Activated CD4-positive, alpha-beta T cell treated with anti-CD3 and anti-CD28 coated beads, Interleukin-2, amount 10 ng/mL, durations not matched to agents 7 days and 5 days (primary cell): ENCODE measurements around the gene SPRY2. TPM values are rescaled to one million over a fixed set of nuclear protein-coding genes. Genes with fewer than 3 reads are reported as not detected.

Experiments
- CTCF ChIA-PET: fragments of 350-600 bp; sonication (Branson Sonifier 250); formaldehyde crosslinking; loops from one replicate; lab custom pipeline; 2021; ENCODE audit warnings: antibody characterized with exemption; lab: Charles Lee
- POLR2A ChIA-PET: fragments of 350-600 bp; sonication (Branson Sonifier 250); formaldehyde crosslinking; loops from one replicate; lab custom pipeline; 2021; ENCODE audit warnings: antibody characterized with exemption; lab: Charles Lee
- DNase-seq: peaks from one replicate; pipeline ENCODE4 v3.0.0-alpha.2; 2020
- H3K27ac Mint-ChIP-seq: one replicate; pipeline ENCODE4 v1.8.0; 2021; ENCODE audit warnings: mild to moderate bottlenecking, moderate library complexity, mixed read lengths
- H3K27me3 Mint-ChIP-seq: one replicate; pipeline ENCODE4 v1.8.0; 2021; ENCODE audit warnings: mixed read lengths
- H3K36me3 Mint-ChIP-seq: one replicate; pipeline ENCODE4 v1.8.0; 2021; ENCODE audit warnings: low read depth, mixed read lengths
- H3K4me1 Mint-ChIP-seq: one replicate; pipeline ENCODE4 v1.8.0; 2021; ENCODE audit warnings: mixed read lengths
- H3K4me3 Mint-ChIP-seq: one replicate; pipeline ENCODE4 v1.8.0; 2021; ENCODE audit warnings: mild to moderate bottlenecking, moderate library complexity, mixed read lengths
- H3K9me3 Mint-ChIP-seq: one replicate; pipeline ENCODE4 v1.8.0; 2021; ENCODE audit warnings: mixed read lengths
- total RNA-seq, 2 experiments: library from RNA; stranded (reverse); gene quantifications; one replicate each; pipeline ENCODE4 v1.2.3, GENCODE V29; 2021

Gene SPRY2
- total RNA-seq, 2 experiments from 2014 or later: not detected

DNA sequence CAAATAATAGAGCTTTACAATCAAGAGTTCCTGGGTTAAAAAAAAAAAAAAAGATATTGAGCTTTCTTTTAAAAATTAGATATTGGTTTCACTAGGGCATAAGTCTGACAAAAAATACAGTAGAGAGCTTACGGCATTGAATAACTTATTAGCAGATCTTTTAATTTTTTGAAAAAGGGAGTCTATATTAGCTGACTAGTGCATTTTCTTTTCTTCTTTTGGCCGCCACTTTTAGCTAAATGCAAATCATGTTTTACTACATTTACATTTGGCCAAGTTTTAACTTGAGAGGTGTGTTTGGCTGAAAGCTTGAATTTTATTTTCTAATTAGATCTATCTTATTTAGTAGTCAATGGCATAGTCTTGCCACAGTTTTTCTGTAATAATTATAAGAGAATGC is 43.4 kb downstream of the SPRY2 start:
- Mint-ChIP-seq H3K27me3 (no peaks in the 10 kb centered on the region), H3K36me3 (no peaks in the 10 kb centered on the region), H3K4me1 (no peaks in the 10 kb centered on the region), H3K9me3 (no peaks in the 10 kb centered on the region), H3K27ac (no peak overlapping the region), H3K4me3 (no peak overlapping the region)
- CTCF ChIA-PET: interaction anchor here (0.5 kb wide), 1 partner anchor 42 kb away, joined by 3 read pairs; no protein-coding TSS in a partner anchor
- no peak for DNase-seq
- POLR2A ChIA-PET: no interaction called here

GRCh38 chr13:80297094-80297493 is 43.8 kb downstream of the SPRY2 start:
- POLR2A ChIA-PET: no interaction called here
- H3K27me3 Mint-ChIP-seq: no peaks in the 10 kb centered on the region
- H3K4me3 Mint-ChIP-seq: no peak overlapping the region
- no peak overlapping the region for H3K27ac Mint-ChIP-seq
- H3K9me3 Mint-ChIP-seq: no peaks in the 10 kb centered on the region
- no peaks in the 10 kb centered on the region for H3K4me1 Mint-ChIP-seq
- DNase-seq: no peak
- H3K36me3 Mint-ChIP-seq: no peaks in the 10 kb centered on the region
- CTCF ChIA-PET: no interaction called here

- Mint-ChIP-seq H3K27ac (no peak overlapping the region), H3K4me1 (no peaks in the 10 kb centered on the region), H3K27me3 (no peaks in the 10 kb centered on the region), H3K36me3 (no peaks in the 10 kb centered on the region), H3K9me3 (no peaks in the 10 kb centered on the region), H3K4me3 (no peak overlapping the region)
- ChIA-PET POLR2A (no interaction called here), CTCF (no interaction called here)
- no peak for DNase-seq
Measured at GRCh38 chr13:80296638-80297037, 44.3 kb downstream of the SPRY2 start.

DNA sequence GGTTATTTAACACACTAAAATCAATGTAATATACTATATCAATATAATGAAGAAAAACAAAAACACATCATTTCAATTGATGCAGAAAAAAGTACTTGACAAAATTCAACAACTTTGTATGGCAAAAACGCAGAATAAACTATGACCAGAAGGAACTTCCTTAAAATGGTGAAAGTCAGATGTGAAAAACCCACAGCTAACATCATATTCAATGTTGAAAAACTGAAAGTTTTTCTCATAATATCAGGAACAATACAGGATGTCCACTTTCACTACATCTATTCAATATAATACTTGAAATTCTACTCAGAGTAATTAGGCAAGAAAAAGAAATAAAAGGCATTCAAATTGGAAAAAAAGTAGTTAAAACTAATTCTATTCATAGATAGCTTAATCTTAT is 50.3 kb downstream of the SPRY2 start:
- no peak for DNase-seq
- H3K4me3 Mint-ChIP-seq: no peak overlapping the region
- no peak overlapping the region for H3K27ac Mint-ChIP-seq
- no peaks in the 10 kb centered on the region for H3K36me3 Mint-ChIP-seq
- POLR2A ChIA-PET: no interaction called here
- H3K4me1 Mint-ChIP-seq: no peaks in the 10 kb centered on the region
- H3K27me3 Mint-ChIP-seq: no peaks in the 10 kb centered on the region
- H3K9me3 Mint-ChIP-seq: no peaks in the 10 kb centered on the region
- CTCF ChIA-PET: no interaction called here
